HG03558 (cell line): ENCODE results near the gene MGAT1.

Experiments
- ATAC-seq: cut with Tn5 transposase; IDR thresholded peaks from one replicate; pipeline ENCODE4 v1.9.1; 2021; ENCODE audit warnings: moderate number of reproducible peaks; ENCODE audit not compliant: unreplicated experiment; ENCODE audit errors: extremely low read depth

Gene MGAT1

GRCh38 chr5:180807654-180808414 lies 5.2 kb upstream of the MGAT1 start:
- ATAC-seq = no peak

GRCh38 chr5:180807046-180807445 lies 4.4 kb upstream of the MGAT1 start:
- no peak for ATAC-seq

GRCh38 chr5:180806351-180807011 lies 3.9 kb upstream of the MGAT1 start:
- no peak for ATAC-seq

GRCh38 chr5:180804129-180804618 lies 1.6 kb upstream of the MGAT1 start:
- no peak for ATAC-seq

GRCh38 chr5:180803181-180804128 lies 849 bp upstream of the MGAT1 start:
- ATAC-seq = peak; percentile 32

GRCh38 chr5:180801596-180802324 lies 846 bp downstream of the MGAT1 start:
- no peak for ATAC-seq

GRCh38 chr5:180799902-180800801 lies 2.5 kb downstream of the MGAT1 start:
- no peak for ATAC-seq

- ATAC-seq = no peak
These were observed 3.4 kb downstream of the MGAT1 start for GRCh38 chr5:180799194-180799593.

- ATAC-seq = no peak
These were observed 4.4 kb downstream of the MGAT1 start for GRCh38 chr5:180798193-180798592.

- no peak for ATAC-seq
These were observed 5.1 kb downstream of the MGAT1 start for GRCh38 chr5:180797256-180798192.

- no peak for ATAC-seq
These were observed 6.8 kb downstream of the MGAT1 start for GRCh38 chr5:180795771-180796313.

GRCh38 chr5:180792965-180793287 lies 9.7 kb downstream of the MGAT1 start:
- ATAC-seq = no peak

GRCh38 chr5:180792287-180792964 lies 10.2 kb downstream of the MGAT1 start:
- no peak for ATAC-seq

- no peak for ATAC-seq
These were observed 10.9 kb downstream of the MGAT1 start for GRCh38 chr5:180791611-180792213.

GRCh38 chr5:180790524-180790923 lies 12.1 kb downstream of the MGAT1 start:
- ATAC-seq = no peak

GRCh38 chr5:180790020-180790419 lies 12.6 kb downstream of the MGAT1 start:
- no peak for ATAC-seq
